Measurements from ENCODE around the gene CGRRF1. TPM values are rescaled to one million over a fixed set of nuclear protein-coding genes. Genes with fewer than 3 reads are reported as not detected.

The CGRRF1 gene
- total RNA-seq, 2 donors from 2014 or later: 17.1 to 25.7 TPM

GRCh38 chr14:54533100-54533499 lies 23.4 kb downstream of the CGRRF1 start:
- Histone ChIP-seq H3K9me3 (no peaks in the 10 kb centered on the region), H3K4me1 (replicated peaks) (no peaks in the 10 kb centered on the region), H3K27me3 (replicated peaks; ENCODE audit: insufficient read depth) (no peaks in the 10 kb centered on the region), H3K36me3 (no peaks in the 10 kb centered on the region), H3K27ac (no peak overlapping the region), H3K4me3 (no peak overlapping the region)
- 92% methylated on average over 1 of the region's 1 CpG for WGBS
- no peak for DNase-seq (ENCODE audit: low spot score)
- intact Hi-C loops (cut with DNase I): no loop called here
- no peak for TF ChIP-seq POLR2AphosphoS5 (IDR thresholded peaks at IDR 0.05)
- TF ChIP-seq POLR2A (IDR thresholded peaks at IDR 0.05): no peak
- TF ChIP-seq, protein P1, sequence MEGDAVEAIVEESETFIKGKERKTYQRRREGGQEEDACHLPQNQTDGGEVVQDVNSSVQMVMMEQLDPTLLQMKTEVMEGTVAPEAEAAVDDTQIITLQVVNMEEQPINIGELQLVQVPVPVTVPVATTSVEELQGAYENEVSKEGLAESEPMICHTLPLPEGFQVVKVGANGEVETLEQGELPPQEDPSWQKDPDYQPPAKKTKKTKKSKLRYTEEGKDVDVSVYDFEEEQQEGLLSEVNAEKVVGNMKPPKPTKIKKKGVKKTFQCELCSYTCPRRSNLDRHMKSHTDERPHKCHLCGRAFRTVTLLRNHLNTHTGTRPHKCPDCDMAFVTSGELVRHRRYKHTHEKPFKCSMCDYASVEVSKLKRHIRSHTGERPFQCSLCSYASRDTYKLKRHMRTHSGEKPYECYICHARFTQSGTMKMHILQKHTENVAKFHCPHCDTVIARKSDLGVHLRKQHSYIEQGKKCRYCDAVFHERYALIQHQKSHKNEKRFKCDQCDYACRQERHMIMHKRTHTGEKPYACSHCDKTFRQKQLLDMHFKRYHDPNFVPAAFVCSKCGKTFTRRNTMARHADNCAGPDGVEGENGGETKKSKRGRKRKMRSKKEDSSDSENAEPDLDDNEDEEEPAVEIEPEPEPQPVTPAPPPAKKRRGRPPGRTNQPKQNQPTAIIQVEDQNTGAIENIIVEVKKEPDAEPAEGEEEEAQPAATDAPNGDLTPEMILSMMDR (IDR thresholded peaks at IDR 0.05): no peak

DNA sequence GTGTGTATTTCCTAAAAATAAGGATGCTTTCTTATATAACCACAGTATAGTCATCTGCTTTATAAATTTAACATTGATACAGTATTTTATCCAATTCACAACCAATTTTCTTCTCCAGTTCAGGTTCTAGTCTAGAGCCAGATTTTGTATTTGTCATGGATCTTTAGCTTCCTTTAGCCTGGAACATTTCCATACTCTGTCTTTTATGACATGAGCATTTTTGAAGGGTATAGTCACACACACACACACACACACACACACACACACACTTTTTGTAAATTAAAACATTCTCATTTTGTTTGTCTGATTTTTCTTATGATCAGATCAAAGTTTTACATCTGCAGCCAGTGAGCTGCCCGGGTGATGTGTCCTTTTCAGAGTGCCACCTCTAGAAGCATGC lies 25.4 kb downstream of the CGRRF1 start:
- TF ChIP-seq POLR2AphosphoS5 (IDR thresholded peaks at IDR 0.05) (no peak), POLR2A (IDR thresholded peaks at IDR 0.05) (no peak)
- TF ChIP-seq, protein P1 (IDR thresholded peaks at IDR 0.05): no peak
- no peaks in the 10 kb centered on the region for H3K36me3 ChIP-seq
- no peaks in the 10 kb centered on the region for H3K4me1 ChIP-seq (replicated peaks)
- no peaks in the 10 kb centered on the region for H3K9me3 ChIP-seq
- H3K27me3 ChIP-seq (replicated peaks; ENCODE audit: insufficient read depth): no peaks in the 10 kb centered on the region
- whole genome bisulfite sequencing: 66% methylated on average over 1 of the region's 1 CpG
- no peak overlapping the region for H3K27ac ChIP-seq
- H3K4me3 ChIP-seq: no peak overlapping the region
- intact Hi-C loops (cut with DNase I): no loop called here
- DNase-seq (ENCODE audit: low spot score): no peak

DNA sequence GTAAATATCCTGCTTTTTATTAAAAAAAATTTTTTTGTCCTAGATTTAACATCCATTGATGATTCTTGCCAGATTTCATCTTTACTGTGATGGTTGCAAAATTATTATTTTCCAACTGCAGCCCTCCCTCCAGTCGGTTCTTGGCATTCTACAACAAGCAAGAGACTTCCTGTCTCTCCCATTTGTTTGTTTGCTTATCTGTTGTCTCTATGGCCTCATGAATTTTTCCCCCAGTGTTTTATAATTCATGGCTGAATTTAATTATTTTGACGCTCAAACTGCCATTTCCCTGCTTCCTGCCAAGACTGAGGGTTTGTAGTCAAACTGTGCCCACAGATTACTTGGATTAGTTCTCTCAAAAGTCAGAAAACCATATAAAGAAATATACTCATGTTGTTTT lies 25.9 kb downstream of the CGRRF1 start:
- 50% methylated on average over 2 of the region's 2 CpGs for WGBS
- TF ChIP-seq, protein P1 (IDR thresholded peaks at IDR 0.05): no peak
- no peak for TF ChIP-seq POLR2AphosphoS5 (IDR thresholded peaks at IDR 0.05)
- TF ChIP-seq POLR2A (IDR thresholded peaks at IDR 0.05): no peak
- no peak overlapping the region for H3K27ac ChIP-seq
- H3K36me3 ChIP-seq: no peaks in the 10 kb centered on the region
- DNase-seq (ENCODE audit: low spot score): no peak
- H3K4me1 ChIP-seq (replicated peaks): no peaks in the 10 kb centered on the region
- no peaks in the 10 kb centered on the region for H3K9me3 ChIP-seq
- no peak overlapping the region for H3K4me3 ChIP-seq
- intact Hi-C loops (cut with DNase I): no loop called here
- H3K27me3 ChIP-seq (replicated peaks; ENCODE audit: insufficient read depth): no peaks in the 10 kb centered on the region

GRCh38 chr14:54537651-54538050 lies 27.9 kb downstream of the CGRRF1 start:
- WGBS: 41% methylated on average over 2 of the region's 2 CpGs
- DNase-seq (ENCODE audit: low spot score): no peak
- Histone ChIP-seq H3K9me3 (no peaks in the 10 kb centered on the region), H3K36me3 (no peaks in the 10 kb centered on the region), H3K4me3 (no peak overlapping the region), H3K27ac (no peak overlapping the region), H3K4me1 (replicated peaks) (no peaks in the 10 kb centered on the region), H3K27me3 (replicated peaks; ENCODE audit: insufficient read depth) (no peaks in the 10 kb centered on the region)
- intact Hi-C loops (cut with DNase I): no loop called here
- TF ChIP-seq POLR2A (IDR thresholded peaks at IDR 0.05) (no peak), POLR2AphosphoS5 (IDR thresholded peaks at IDR 0.05) (no peak)
- TF ChIP-seq, protein P1 (IDR thresholded peaks at IDR 0.05): no peak

DNA sequence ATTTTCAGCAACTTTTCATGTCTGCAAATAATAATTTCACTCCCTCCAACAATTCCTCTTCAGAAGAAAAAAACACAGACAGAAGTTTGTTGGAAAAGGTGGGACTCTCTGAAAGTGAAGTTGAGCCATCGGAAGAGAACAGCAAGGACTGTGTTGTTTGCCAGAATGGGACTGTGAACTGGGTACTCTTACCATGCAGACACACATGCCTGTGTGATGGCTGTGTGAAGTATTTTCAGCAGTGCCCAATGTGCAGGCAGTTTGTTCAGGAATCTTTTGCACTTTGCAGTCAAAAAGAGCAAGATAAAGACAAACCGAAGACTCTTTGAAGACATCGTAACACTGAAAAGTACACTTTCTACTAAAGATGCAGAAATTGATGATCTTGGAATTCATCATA lies 28.3 kb downstream of the CGRRF1 start:
- no peak for DNase-seq (ENCODE audit: low spot score)
- intact Hi-C loops (cut with DNase I): no loop called here
- H3K27me3 ChIP-seq (replicated peaks; ENCODE audit: insufficient read depth): no peaks in the 10 kb centered on the region
- WGBS: 79% methylated on average over 3 of the region's 3 CpGs
- H3K27ac ChIP-seq: no peak overlapping the region
- TF ChIP-seq, protein P1 (IDR thresholded peaks at IDR 0.05): no peak
- TF ChIP-seq POLR2AphosphoS5 (IDR thresholded peaks at IDR 0.05) (no peak), POLR2A (IDR thresholded peaks at IDR 0.05) (no peak)
- no peak overlapping the region for H3K4me3 ChIP-seq
- H3K36me3 ChIP-seq: no peaks in the 10 kb centered on the region
- H3K9me3 ChIP-seq: no peaks in the 10 kb centered on the region
- H3K4me1 ChIP-seq (replicated peaks): no peaks in the 10 kb centered on the region

All from prostate gland (tissue), 2 donors.